IMR-90 (cell line): ENCODE results near the gene ACTN1. TPM values are rescaled to one million over a fixed set of nuclear protein-coding genes. Genes with fewer than 3 reads are reported as not detected.

ENCODE experiments used
- ATAC-seq: fragments of 200-7000 bp; cut with Tn5 transposase; 2 replicates; pipeline ENCODE4 v1.9.1; 2020; ENCODE audit warnings: low read depth, mild to moderate bottlenecking, moderate library complexity
- BruUV-seq: library from RNA; stranded (reverse); fragments of 400-500 nt; replicated peaks from 2 replicates; lab custom pipeline; 2021; lab: Mats Ljungman, UMichigan
- CTCF ChIA-PET: fragments of 300-600 bp; formaldehyde crosslinking; extraction: SDS; loops from one replicate; lab custom pipeline; 2021; ENCODE audit warnings: antibody characterized with exemption; lab: Yijun Ruan, JAX
- POLR2A ChIA-PET: fragments of 300-600 bp; sonication (Branson Sonifier 250); formaldehyde crosslinking; loops from one replicate; lab custom pipeline; 2022; ENCODE audit warnings: antibody characterized with exemption; ENCODE audit not compliant: unreplicated experiment; lab: Charles Lee
- DNase-seq: peaks from one replicate; pipeline ENCODE4 v3.0.0; 2013
- H2AFZ ChIP-seq: replicated peaks from 2 replicates; pipeline ENCODE3; 2013; ENCODE audit warnings: low read length, mild to moderate bottlenecking; ENCODE audit not compliant: poor library complexity
- H2AK5ac ChIP-seq: 2 replicates; pipeline ENCODE4 v1.6.1; 2013; ENCODE audit warnings: low read depth, low read length, inconsistent platforms
- H2AK9ac ChIP-seq: replicated peaks from 2 replicates; pipeline ENCODE3; 2013; ENCODE audit warnings: mild to moderate bottlenecking, low read depth, low read length, moderate library complexity; ENCODE audit not compliant: poor library complexity
- H2BK120ac ChIP-seq: 2 replicates; pipeline ENCODE4 v1.6.1; 2013; ENCODE audit warnings: low read depth, low read length, inconsistent platforms
- H2BK15ac ChIP-seq: 3 replicates; pipeline ENCODE4 v1.6.1; 2013; ENCODE audit warnings: low read depth, low read length, inconsistent platforms
- H2BK20ac ChIP-seq: 2 replicates; pipeline ENCODE4 v1.6.1; 2013; ENCODE audit warnings: low read depth, mild to moderate bottlenecking, inconsistent platforms, low read length, moderate library complexity
- H2BK5ac ChIP-seq: 2 replicates; pipeline ENCODE4 v1.6.1; 2013; ENCODE audit warnings: mild to moderate bottlenecking, low read depth, low read length, inconsistent platforms; ENCODE audit not compliant: poor library complexity, severe bottlenecking
- H3K14ac ChIP-seq: replicated peaks from 2 replicates; pipeline ENCODE4 v1.6.1; 2013; ENCODE audit warnings: low read depth, low read length, inconsistent platforms
- H3K18ac ChIP-seq: 2 replicates; pipeline ENCODE4 v1.6.1; 2013; ENCODE audit warnings: low read depth, low read length, control low read depth
- H3K23ac ChIP-seq: 2 replicates; pipeline ENCODE4 v1.6.1; 2013; ENCODE audit warnings: low read depth, low read length, inconsistent platforms
- H3K27ac ChIP-seq: 2 replicates; pipeline ENCODE4 v1.5.1; 2013; ENCODE audit warnings: mild to moderate bottlenecking, control low read depth, low read length; ENCODE audit not compliant: insufficient read depth
- H3K27me3 ChIP-seq: 2 replicates; pipeline ENCODE4 v1.6.1; 2013; ENCODE audit warnings: low read length; ENCODE audit not compliant: control insufficient read depth, insufficient read depth
- H3K36me3 ChIP-seq: 2 replicates; pipeline ENCODE4 v1.6.1; 2013; ENCODE audit warnings: low read length, mixed read lengths; ENCODE audit not compliant: control insufficient read depth, insufficient read depth
- H3K4ac ChIP-seq: 2 replicates; pipeline ENCODE4 v1.6.1; 2013; ENCODE audit warnings: low read depth, low read length, inconsistent platforms
- H3K4me1 ChIP-seq: 2 replicates; pipeline ENCODE4 v1.6.1; 2013; ENCODE audit warnings: low read length, mixed read lengths; ENCODE audit not compliant: control insufficient read depth, insufficient read depth
- H3K4me2 ChIP-seq: 2 replicates; pipeline ENCODE4 v1.6.1; 2013; ENCODE audit warnings: low read depth, mild to moderate bottlenecking, control low read depth, low read length, moderate library complexity
- H3K4me3 ChIP-seq: 2 replicates; pipeline ENCODE4 v1.5.1; 2013; ENCODE audit warnings: low read depth, mild to moderate bottlenecking, control low read depth, low read length, moderate library complexity; ENCODE audit not compliant: insufficient read depth
- H3K56ac ChIP-seq: 2 replicates; pipeline ENCODE4 v1.6.1; 2013; ENCODE audit warnings: low read length, inconsistent platforms; ENCODE audit not compliant: insufficient read depth; ENCODE audit errors: extremely low read depth
- H3K79me1 ChIP-seq, 2 experiments: 2 replicates each; pipeline ENCODE4 v1.6.1; 2013; ENCODE audit warnings: low read length in 2 of 2, inconsistent platforms in 1 of 2, low read depth in 1 of 2
- H3K9ac ChIP-seq: 2 replicates; pipeline ENCODE4 v1.6.1; 2013; ENCODE audit warnings: low read depth, low read length, control low read depth
- H3K9me1 ChIP-seq: 2 replicates; pipeline ENCODE4 v1.6.1; 2013; ENCODE audit warnings: low read length, inconsistent platforms; ENCODE audit not compliant: insufficient read depth
- H3K9me3 ChIP-seq: 2 replicates; pipeline ENCODE4 v1.6.1; 2013; ENCODE audit warnings: low read length; ENCODE audit not compliant: control insufficient read depth, insufficient read depth
- H4K20me1 ChIP-seq: 2 replicates; pipeline ENCODE4 v1.6.1; 2013; ENCODE audit warnings: low read length, inconsistent platforms; ENCODE audit not compliant: insufficient read depth
- H4K5ac ChIP-seq: 2 replicates; pipeline ENCODE4 v1.6.1; 2013; ENCODE audit warnings: mild to moderate bottlenecking, low read depth, low read length, control low read depth
- H4K8ac ChIP-seq, 2 experiments: 2 replicates each; pipeline ENCODE4 v1.6.1; 2013; ENCODE audit warnings: low read depth in 2 of 2, low read length in 2 of 2, control low read depth in 1 of 2, inconsistent platforms in 1 of 2
- H4K91ac ChIP-seq: 2 replicates; pipeline ENCODE4 v1.6.1; 2013; ENCODE audit warnings: low read depth, low read length, inconsistent platforms; ENCODE audit not compliant: insufficient read depth
- BHLHE40 ChIP-seq: fragments of 150-350 bp; IDR thresholded peaks from 2 replicates; pipeline ENCODE4 v1.6.1; 2016; ENCODE audit warnings: mild to moderate bottlenecking, low read depth, low read length
- MAZ ChIP-seq: IDR thresholded peaks from 2 replicates; pipeline ENCODE4 v1.6.1; 2012; ENCODE audit warnings: low read depth, mild to moderate bottlenecking, low read length, improper control_type of control experiment, moderate library complexity, borderline replicate concordance
- MXI1 ChIP-seq: IDR thresholded peaks from 2 replicates; pipeline ENCODE4 v1.6.1; 2012; ENCODE audit warnings: low read depth, mild to moderate bottlenecking, low read length, moderate library complexity, borderline replicate concordance
- POLR2A ChIP-seq: IDR thresholded peaks from 2 replicates; pipeline ENCODE4 v1.6.1; 2012; ENCODE audit warnings: mild to moderate bottlenecking, low read depth, low read length
- RCOR1 ChIP-seq: IDR thresholded peaks from 2 replicates; pipeline ENCODE4 v1.6.1; 2012; ENCODE audit warnings: mild to moderate bottlenecking, low read length, improper control_type of control experiment; ENCODE audit not compliant: insufficient replicate concordance
- RFX5 ChIP-seq: IDR thresholded peaks from 2 replicates; pipeline ENCODE4 v1.8.0; 2012; ENCODE audit warnings: low read depth, mild to moderate bottlenecking, low read length, moderate library complexity
- WGBS, 2 experiments: methylation state at CpG; one replicate each; pipeline versions ENCODE4 v1.1.5 to v1.1.7; 2013; ENCODE audit warnings: missing lambda C conversion rate in 2 of 2; ENCODE audit not compliant: insufficient read length in 1 of 2; ENCODE audit errors: extremely low coverage in 2 of 2; 5-methylcytosine and 5-hydroxymethylcytosine counted together
- dilution Hi-C: fragments of 300-500 bp; cut with HindIII; formaldehyde crosslinking; loops from one replicate; pipeline ENCODE4 v1.14.3; 2018; ENCODE audit warnings: low sequenced_read_pairs; ENCODE audit not compliant: unreplicated experiment
- in situ Hi-C: fragments of 300-500 bp; cut with MboI; formaldehyde crosslinking; loops from 3 replicates; pipeline ENCODE4 v1.14.3; 2019; ENCODE audit warnings: low sequenced_read_pairs, inconsistent platforms, mixed read lengths
- intact Hi-C: fragments of 100-400 bp; cut with micrococcal nuclease; formaldehyde crosslinking; loops from 2 replicates; pipeline ENCODE4 v1.10.0; 2022
- polyA plus RNA-seq, 3 experiments: library from polyadenylated mRNA; depleted of rRNA; stranded (reverse); fragments of >200 nt; gene quantifications; 2 replicates each; pipeline ENCODE4 v1.2.3, GENCODE V29; 2012; ENCODE audit warnings: low replicate concordance in 1 of 3
- total RNA-seq: library from RNA; depleted of rRNA; stranded (reverse); fragments of >200 nt; gene quantifications from 2 replicates; pipeline ENCODE4 v1.2.3, GENCODE V29; 2012
- TF ChIP-seq, protein P1 (sequence below): fragments of 150-350 bp; IDR thresholded peaks from 2 replicates; pipeline ENCODE4 v1.6.1; 2017; ENCODE audit warnings: mild to moderate bottlenecking, antibody characterized with exemption, low read length, low read depth

The ACTN1 gene
- total and polyA plus RNA-seq, 2 of the 4 experiments (the other 2 are of a cell fraction), result 684 to 766 TPM

DNA sequence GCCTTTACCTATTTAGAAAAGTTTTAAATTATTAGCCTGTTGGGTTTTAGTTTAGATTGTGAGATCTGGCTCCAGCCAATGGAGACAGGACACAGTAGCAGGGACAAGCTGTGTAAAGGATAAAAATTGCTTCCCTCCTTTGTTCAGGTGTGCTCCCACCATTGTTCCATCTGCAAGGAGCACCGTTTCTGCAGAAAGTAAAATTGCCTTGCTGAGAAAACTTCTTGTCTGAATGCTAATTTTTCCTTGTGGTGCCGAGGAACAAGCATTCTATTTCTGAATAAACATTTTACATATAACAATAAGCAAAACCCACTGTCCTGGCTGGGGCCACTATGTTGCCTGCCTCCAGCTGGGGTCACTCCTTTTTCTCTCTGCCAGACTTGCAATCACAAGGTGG, 113.6 kb downstream of the ACTN1 start:
- ATAC-seq, result no peak
- no peak overlapping the region for H3K23ac ChIP-seq

More for the DNA sequence above, 113.6 kb downstream of the ACTN1 start:
- Histone ChIP-seq H3K14ac (no peak overlapping the region), H2AK9ac (no peak overlapping the region), H3K4me2 (no peak overlapping the region), H3K4ac (no peak overlapping the region), H3K4me1 (no peaks in the 10 kb centered on the region), H3K27me3 (no peaks in the 10 kb centered on the region), H2BK5ac (no peak overlapping the region), H4K91ac (no peak overlapping the region), H3K36me3 (peaks cover 7% of the 10 kb centered on the region), H4K5ac (no peak overlapping the region), H2BK15ac (no peak overlapping the region), H3K18ac (no peak overlapping the region), H3K27ac (no peak overlapping the region), H3K79me1 (peaks cover under 1 to 3% of the 10 kb centered on the region in 2 experiments), H2AK5ac (no peak overlapping the region), H3K4me3 (no peak overlapping the region), H3K9me3 (peaks cover 6% of the 10 kb centered on the region), H4K20me1 (peaks cover 12% of the 10 kb centered on the region; the same call in 1 of the 2 replicates), H3K9ac (no peak overlapping the region), H2AFZ (no peak overlapping the region), H2BK120ac (no peak overlapping the region), H2BK20ac (no peak overlapping the region), H4K8ac (no peak overlapping the region), H3K56ac (no peak overlapping the region), H3K9me1 (peaks cover 5% of the 10 kb centered on the region; the same call in 1 of the 2 replicates)
- intact Hi-C loops (no loop called here), in situ Hi-C loops (loop anchor here (10.0 kb wide), 1 partner anchor 239 kb away; no protein-coding TSS in a partner anchor), dilution Hi-C loops (no loop called here)
- ChIA-PET CTCF (interaction anchor here (1.6 kb wide), 1 partner anchor 242 kb away, joined by 5 read pairs; no protein-coding TSS in a partner anchor), POLR2A (no interaction called here)
- DNase-seq, result no peak
- no TSS peak for BruUV-seq
- TF ChIP-seq RCOR1 (no peak), RFX5 (no peak), POLR2A (no peak), MAZ (no peak), MXI1 (no peak), BHLHE40 (no peak)
- TF ChIP-seq, protein P1, sequence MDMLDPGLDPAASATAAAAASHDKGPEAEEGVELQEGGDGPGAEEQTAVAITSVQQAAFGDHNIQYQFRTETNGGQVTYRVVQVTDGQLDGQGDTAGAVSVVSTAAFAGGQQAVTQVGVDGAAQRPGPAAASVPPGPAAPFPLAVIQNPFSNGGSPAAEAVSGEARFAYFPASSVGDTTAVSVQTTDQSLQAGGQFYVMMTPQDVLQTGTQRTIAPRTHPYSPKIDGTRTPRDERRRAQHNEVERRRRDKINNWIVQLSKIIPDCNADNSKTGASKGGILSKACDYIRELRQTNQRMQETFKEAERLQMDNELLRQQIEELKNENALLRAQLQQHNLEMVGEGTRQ, result no peak
- WGBS, 2 experiments, result 100% methylated on average over 1 of the region's 2 CpGs; no CpG with 5 or more reads in 1 of the 2 experiments
